HG02840 (cell line): ENCODE measurements around the gene MAEA.
"Not testable (repeated sequence)": the region's sequence is repeated elsewhere in the genome, so short reads cannot be mapped to it uniquely, and the experiment has no call there.

Source experiments
- ATAC-seq: cut with Tn5 transposase; IDR thresholded peaks from one replicate; pipeline ENCODE4 v1.9.1; 2021; ENCODE audit warnings: mild to moderate bottlenecking, moderate library complexity, moderate number of reproducible peaks; ENCODE audit not compliant: unreplicated experiment, low FRiP score

Gene MAEA

GRCh38 chr4:1363513-1363912, 73.8 kb downstream of the MAEA start:
- ATAC-seq = no peak

GRCh38 chr4:1364217-1364616, 74.5 kb downstream of the MAEA start:
- ATAC-seq = no peak

GRCh38 chr4:1364748-1365147, 75.1 kb downstream of the MAEA start:
- ATAC-seq = no peak

- no peak for ATAC-seq
These were observed 75.8 kb downstream of the MAEA start for GRCh38 chr4:1365271-1366178.

GRCh38 chr4:1366371-1367229, 76.9 kb downstream of the MAEA start:
- no peak for ATAC-seq

- no peak for ATAC-seq
These were observed 77.7 kb downstream of the MAEA start for GRCh38 chr4:1367230-1367935.

- no peak for ATAC-seq
These were observed 78.2 kb downstream of the MAEA start for GRCh38 chr4:1367936-1368289.

- ATAC-seq = no peak
These were observed 78.9 kb downstream of the MAEA start for GRCh38 chr4:1368421-1369090.

GRCh38 chr4:1369091-1369450, 79.4 kb downstream of the MAEA start:
- ATAC-seq = no peak

GRCh38 chr4:1369479-1370079, 79.9 kb downstream of the MAEA start:
- no peak for ATAC-seq

GRCh38 chr4:1370321-1371124, 80.8 kb downstream of the MAEA start:
- no peak for ATAC-seq

- no peak for ATAC-seq
These were observed 81.8 kb downstream of the MAEA start for GRCh38 chr4:1371176-1372165.

GRCh38 chr4:1372576-1372975, 82.9 kb downstream of the MAEA start:
- ATAC-seq = not testable (repeated sequence)

GRCh38 chr4:1373892-1374705, 84.4 kb downstream of the MAEA start:
- ATAC-seq = no peak

- no peak for ATAC-seq
These were observed 85.0 kb downstream of the MAEA start for GRCh38 chr4:1374706-1375045.

- ATAC-seq = no peak
These were observed 85.5 kb downstream of the MAEA start for GRCh38 chr4:1375051-1375721.
